Keratinocyte (primary cell): ENCODE measurements around the gene EIF4G2. TPM values are rescaled to one million over a fixed set of nuclear protein-coding genes. Genes with fewer than 3 reads are reported as not detected.

Experiments
- DNase-seq: peaks from one replicate; pipeline ENCODE4 v3.0.0-alpha.2; 2011; ENCODE audit warnings: low read depth, missing footprints, low spot score
- FAIRE-seq: peaks from 2 replicates; lab custom pipeline; 2011; peaks lifted over from hg19 to GRCh38; lab: Jason Lieb, UNC
- H2AFZ ChIP-seq: 2 replicates; pipeline ENCODE4 v1.6.0; 2012; ENCODE audit warnings: low read length, control low read depth, inconsistent platforms; ENCODE audit not compliant: control insufficient read depth
- H3K27ac ChIP-seq: 2 replicates; pipeline ENCODE4 v1.5.1; 2011; ENCODE audit warnings: low read length; ENCODE audit not compliant: control insufficient read depth, insufficient read depth
- H3K27me3 ChIP-seq: 3 replicates; pipeline ENCODE4 v1.6.0; 2011; ENCODE audit warnings: low read length; ENCODE audit not compliant: control insufficient read depth, insufficient read depth; ENCODE audit errors: extremely low read depth
- H3K36me3 ChIP-seq, 2 experiments: 2 replicates in 1 of 2; 3 replicates in 1 of 2; pipeline ENCODE4 v1.5.1; 2011; ENCODE audit warnings: low read length in 2 of 2, mild to moderate bottlenecking in 1 of 2; ENCODE audit not compliant: control insufficient read depth in 2 of 2, insufficient read depth in 2 of 2; ENCODE audit errors: extremely low read depth in 1 of 2
- H3K4me1 ChIP-seq: 3 replicates; pipeline ENCODE4 v1.5.1; 2011; ENCODE audit warnings: low read length; ENCODE audit not compliant: control insufficient read depth, insufficient read depth; ENCODE audit errors: extremely low read depth
- H3K4me2 ChIP-seq: 3 replicates; pipeline ENCODE4 v1.6.0; 2011; ENCODE audit warnings: low read depth, low read length; ENCODE audit not compliant: control insufficient read depth, insufficient read depth; ENCODE audit errors: extremely low read depth
- H3K4me3 ChIP-seq, 3 experiments: fragments of 200-600 bp in 1 of 3; sonication (generic) in 1 of 3; 2 replicates in 2 of 3; 3 replicates in 1 of 3; pipeline ENCODE4 v1.5.1; 2011 to 2016; ENCODE audit warnings: low read length in 3 of 3, mild to moderate bottlenecking in 3 of 3, control low read depth in 2 of 3, inconsistent platforms in 1 of 3, low read depth in 1 of 3, mixed read lengths in 1 of 3, mixed run types in 1 of 3, moderate library complexity in 1 of 3; ENCODE audit not compliant: control insufficient read depth in 2 of 3, insufficient read depth in 2 of 3; ENCODE audit errors: extremely low read depth in 1 of 3
- H3K79me2 ChIP-seq: 2 replicates; pipeline ENCODE4 v1.6.0; 2012; ENCODE audit warnings: low read length; ENCODE audit not compliant: control insufficient read depth, insufficient read depth
- H3K9ac ChIP-seq: 3 replicates; pipeline ENCODE4 v1.6.0; 2011; ENCODE audit warnings: low read length; ENCODE audit not compliant: control insufficient read depth, insufficient read depth; ENCODE audit errors: extremely low read depth
- H3K9me1 ChIP-seq: 3 replicates; pipeline ENCODE4 v1.6.0; 2011; ENCODE audit warnings: low read length; ENCODE audit not compliant: control insufficient read depth, insufficient read depth; ENCODE audit errors: extremely low read depth
- H3K9me3 ChIP-seq: 2 replicates; pipeline ENCODE4 v1.5.1; 2012; ENCODE audit warnings: low read depth, low read length; ENCODE audit not compliant: control insufficient read depth
- H4K20me1 ChIP-seq: 3 replicates; pipeline ENCODE4 v1.6.0; 2011; ENCODE audit warnings: low read length; ENCODE audit not compliant: control insufficient read depth, insufficient read depth; ENCODE audit errors: extremely low read depth
- CTCF ChIP-seq, 3 experiments: IDR thresholded peaks in 1 of 3; conservative IDR thresholded peaks in 1 of 3; optimal IDR thresholded peaks in 1 of 3; 2 replicates in 2 of 3; 3 replicates in 1 of 3; pipeline versions ENCODE3 to v1.5.1; 2011; ENCODE audit warnings: low read length in 3 of 3, mild to moderate bottlenecking in 3 of 3, moderate library complexity in 2 of 3, control low read depth in 1 of 3, inconsistent platforms in 1 of 3; ENCODE audit not compliant: insufficient read depth in 2 of 3; ENCODE audit errors: extremely low read depth in 1 of 3
- EZH2 ChIP-seq: IDR thresholded peaks from one replicate; pipeline ENCODE4 v1.6.1; 2012; ENCODE audit warnings: inconsistent platforms, mild to moderate bottlenecking, low read length, moderate library complexity
- dilution Hi-C: fragments of 300-500 bp; cut with MboI; formaldehyde crosslinking; loops from one replicate; pipeline ENCODE4 v1.7.0; 2020; ENCODE audit warnings: low sequenced_read_pairs; ENCODE audit not compliant: extremely low pct_ligation_motif_present
- polyA plus RNA-seq, 5 experiments: library from polyadenylated mRNA; depleted of rRNA in 3 of 5; stranded (reverse) in 3 of 5; stranded (forward) in 1 of 5; unstranded in 1 of 5; fragments of >200 nt; gene quantifications; 1 replicate in 1 of 5; 2 replicates in 3 of 5; 3 replicates in 1 of 5; pipeline versions ENCODE4 v1.2.1 to v1.2.3, GENCODE V29; 2011 to 2012; ENCODE audit warnings: missing spikeins in 2 of 5, low read depth in 1 of 5, low replicate concordance in 1 of 5

EIF4G2 gene
- polyA plus RNA-seq, 1 donor (not counting 4 experiments of a cell fraction or from before 2014, with no cell fraction given) = 643 TPM

- no peak overlapping the region for H3K4me2 ChIP-seq
- peaks cover 7 to 36% of the 10 kb centered on the region in 2 experiments for H3K36me3 ChIP-seq
- H3K27me3 ChIP-seq = no peaks in the 10 kb centered on the region
- H3K9me3 ChIP-seq = no peaks in the 10 kb centered on the region
- TF ChIP-seq CTCF (optimal IDR thresholded peaks at IDR 0.05 in 1 of 3, IDR thresholded peaks at IDR 0.05 in 1 of 3, conservative IDR thresholded peaks at IDR 0.05 in 1 of 3; ENCODE audit: extremely low read depth in 1 of 3, insufficient read depth in 2 of 3, low read length in 3 of 3) (no peak), EZH2 (no peak)
- no peaks in the 10 kb centered on the region for H4K20me1 ChIP-seq
- dilution Hi-C loops = no loop called here
- H3K9me1 ChIP-seq = no peaks in the 10 kb centered on the region
- H3K4me3 ChIP-seq = no peak overlapping the region
- no peak overlapping the region for H3K27ac ChIP-seq
- H2AFZ ChIP-seq = no peak overlapping the region
- DNase-seq = no peak
- H3K4me1 ChIP-seq = no peaks in the 10 kb centered on the region
- H3K9ac ChIP-seq = no peak overlapping the region
- no peak for FAIRE-seq
- no peaks in the 10 kb centered on the region for H3K79me2 ChIP-seq
Observed at GRCh38 chr11:10771457-10771856, 37.3 kb downstream of the EIF4G2 start.

DNA sequence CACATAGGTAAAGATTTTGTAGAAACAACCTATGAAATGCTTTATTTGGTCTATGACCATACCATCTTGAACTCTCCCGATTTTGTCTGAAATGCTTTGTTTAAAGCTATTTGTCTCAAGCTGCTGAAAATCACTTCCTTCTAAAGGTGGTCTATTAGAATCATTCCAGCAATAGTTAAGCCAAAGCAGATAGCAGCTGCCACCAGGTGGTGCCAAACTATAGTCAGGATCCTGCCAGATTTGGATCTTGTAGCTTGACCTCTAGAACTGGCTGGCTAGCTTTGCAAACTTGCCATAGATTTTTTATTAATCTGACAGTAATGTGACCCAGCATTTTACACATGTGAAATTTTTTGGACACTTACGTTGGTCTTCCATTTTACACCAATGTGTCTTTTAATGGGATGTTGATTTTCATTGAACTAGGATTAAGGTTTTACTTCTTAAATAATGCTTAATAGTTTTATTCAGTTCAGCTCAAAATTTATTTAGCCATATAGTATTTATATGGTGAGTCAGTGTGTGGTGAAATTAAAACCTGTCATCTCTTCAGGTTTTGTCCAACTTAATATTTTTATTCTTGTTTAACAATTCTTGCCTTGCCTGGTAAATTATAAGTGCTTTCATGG, 38.0 kb downstream of the EIF4G2 start:
- no peak overlapping the region for H3K4me3 ChIP-seq
- no peaks in the 10 kb centered on the region for H3K9me3 ChIP-seq
- TF ChIP-seq CTCF (optimal IDR thresholded peaks at IDR 0.05 in 1 of 3, IDR thresholded peaks at IDR 0.05 in 1 of 3, conservative IDR thresholded peaks at IDR 0.05 in 1 of 3; ENCODE audit: extremely low read depth in 1 of 3, insufficient read depth in 2 of 3, low read length in 3 of 3) (peak; percentile 74 to 77 (median 75)), EZH2 (no peak)
- no peak overlapping the region for H3K27ac ChIP-seq
- no peak overlapping the region for H3K4me2 ChIP-seq
- no peaks in the 10 kb centered on the region for H3K9me1 ChIP-seq
- no peaks in the 10 kb centered on the region for H4K20me1 ChIP-seq
- no peaks in the 10 kb centered on the region for H3K27me3 ChIP-seq
- peaks cover 7 to 34% of the 10 kb centered on the region in 2 experiments for H3K36me3 ChIP-seq
- H2AFZ ChIP-seq = no peak overlapping the region
- no peaks in the 10 kb centered on the region for H3K4me1 ChIP-seq
- no peak overlapping the region for H3K9ac ChIP-seq
- dilution Hi-C loops = no loop called here
- DNase-seq = no peak
- peak; percentile 44 for FAIRE-seq
- H3K79me2 ChIP-seq = no peaks in the 10 kb centered on the region
